NCI-H526 (cell line): ENCODE data around the gene NPLOC4.
"Not testable (repeated sequence)": the region's sequence is repeated elsewhere in the genome, so short reads cannot be mapped to it uniquely, and the experiment has no call there.

ENCODE experiments used
- DNase-seq, 2 experiments: peaks; one replicate each; lab custom pipeline; 2025; lab: John Stamatoyannopoulos, UW

NPLOC4 gene

GRCh38 chr17:81534157-81535006 is 102.5 kb downstream of the NPLOC4 start:
- DNase-seq = peak in 1 of 2 experiments; percentile 57

DNA sequence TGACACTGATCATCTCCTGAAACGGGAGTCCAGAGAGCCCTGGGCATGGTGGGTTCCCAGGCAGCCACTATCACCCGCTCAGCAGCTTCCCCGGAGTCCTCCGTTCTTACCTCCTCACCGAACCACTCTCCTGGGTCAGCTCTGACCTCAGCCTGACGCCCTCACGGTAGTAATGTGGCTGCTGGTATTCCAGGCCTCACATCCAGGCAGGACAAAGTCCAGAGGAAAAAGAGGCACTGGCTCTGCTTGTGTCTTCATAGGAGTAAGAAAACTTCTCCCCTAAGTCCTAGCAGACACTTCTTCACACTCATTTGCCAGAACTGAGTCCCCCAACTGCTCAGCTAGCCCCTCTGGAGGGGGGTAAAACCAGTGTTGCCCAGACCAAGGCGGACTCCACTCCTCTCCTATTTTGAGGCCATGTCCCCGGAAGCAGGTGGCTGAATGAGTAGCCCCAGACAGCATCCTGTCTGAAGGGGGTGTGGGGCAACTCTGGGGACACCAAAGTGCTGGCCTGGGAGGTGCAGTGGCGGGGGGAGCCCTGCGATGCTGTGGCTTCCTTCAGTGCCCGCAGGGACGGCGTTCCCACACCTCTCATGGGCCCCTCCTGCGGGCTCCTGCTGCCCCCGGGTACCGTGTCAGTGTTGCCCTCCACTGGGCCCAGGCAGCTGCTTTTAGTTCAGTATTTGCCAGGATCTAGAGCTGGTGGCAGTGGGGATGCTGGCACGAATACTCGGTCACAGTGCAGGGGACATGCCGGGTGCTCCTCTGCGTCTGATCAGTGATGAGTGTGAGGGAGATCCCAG is 103.4 kb downstream of the NPLOC4 start:
- no peak for DNase-seq

DNA sequence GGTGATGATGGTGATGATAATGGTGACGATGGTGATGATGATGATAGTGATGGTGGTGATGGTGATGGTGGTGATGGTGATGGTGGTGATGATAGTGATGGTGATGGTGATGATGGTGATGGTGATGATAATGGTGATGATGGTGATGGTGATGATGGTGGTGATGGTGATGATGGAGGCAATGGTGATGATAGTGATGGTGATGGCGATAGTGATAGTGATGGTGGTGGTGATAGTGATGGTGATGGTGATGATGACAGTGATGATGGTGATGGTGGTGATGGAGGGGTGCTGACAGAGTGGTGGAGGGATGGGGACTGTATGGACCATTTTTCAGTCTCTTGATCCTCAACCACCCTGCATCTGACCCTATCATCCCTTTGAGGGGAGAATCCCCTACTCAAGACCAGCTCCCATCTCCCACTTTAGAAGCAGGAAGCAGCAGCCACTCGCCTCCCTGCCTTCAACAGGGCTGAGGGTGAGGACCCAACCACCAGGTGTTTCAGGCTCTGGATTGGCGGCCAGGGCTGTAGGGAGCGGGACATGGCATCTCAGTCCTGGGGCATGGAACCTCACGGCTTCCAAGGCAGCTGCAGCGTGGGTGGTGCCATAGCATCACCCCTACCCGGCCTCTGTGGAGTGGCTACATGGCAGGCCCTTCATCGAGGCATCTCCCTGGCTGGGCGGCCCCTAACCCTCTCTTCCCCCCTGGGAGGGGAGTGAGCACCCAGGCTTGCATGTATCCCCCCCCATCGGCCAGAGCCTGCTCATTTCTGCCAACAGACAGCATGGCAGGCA is 104.2 kb downstream of the NPLOC4 start:
- no peak for DNase-seq

DNA sequence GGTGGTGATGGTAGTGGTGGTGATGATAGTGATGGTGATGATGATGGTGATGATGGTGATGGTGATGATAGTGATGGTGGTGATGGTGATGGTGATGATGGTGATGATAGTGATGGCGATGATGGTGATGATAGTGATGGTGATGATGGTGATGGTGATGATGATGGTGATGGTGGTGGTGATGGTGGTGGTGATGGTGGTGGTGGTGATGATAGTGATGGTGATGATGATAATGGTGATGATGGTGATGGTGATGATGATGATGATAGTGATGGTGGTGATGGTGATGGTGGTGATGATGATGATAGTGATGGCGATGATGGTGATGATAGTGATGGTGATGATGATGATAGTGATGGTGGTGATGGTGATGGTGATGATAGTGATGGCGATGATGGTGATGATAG is 104.9 kb downstream of the NPLOC4 start:
- not testable (repeated sequence) for DNase-seq

- not testable (repeated sequence) for DNase-seq
Observed at GRCh38 chr17:81531013-81531412, 105.9 kb downstream of the NPLOC4 start.

DNA sequence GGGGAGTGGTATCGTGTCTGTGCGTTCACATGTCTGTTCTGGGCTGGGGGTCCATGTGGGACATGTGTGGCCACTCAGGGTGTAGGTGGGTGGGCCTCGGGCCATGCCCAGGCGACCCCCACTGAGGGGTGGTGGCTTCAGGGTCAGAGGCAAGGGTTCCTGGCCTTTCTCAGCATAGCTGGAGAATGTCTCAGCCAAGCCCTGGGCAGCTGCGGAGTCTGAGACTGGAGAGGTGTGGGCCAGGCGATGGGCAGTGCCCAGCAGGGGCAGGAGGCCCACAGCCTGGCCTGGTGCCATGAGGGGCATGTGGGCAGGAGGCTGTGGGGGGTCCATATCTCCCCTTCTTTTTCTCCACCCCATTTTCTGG is 107.5 kb downstream of the NPLOC4 start:
- no peak for DNase-seq

DNA sequence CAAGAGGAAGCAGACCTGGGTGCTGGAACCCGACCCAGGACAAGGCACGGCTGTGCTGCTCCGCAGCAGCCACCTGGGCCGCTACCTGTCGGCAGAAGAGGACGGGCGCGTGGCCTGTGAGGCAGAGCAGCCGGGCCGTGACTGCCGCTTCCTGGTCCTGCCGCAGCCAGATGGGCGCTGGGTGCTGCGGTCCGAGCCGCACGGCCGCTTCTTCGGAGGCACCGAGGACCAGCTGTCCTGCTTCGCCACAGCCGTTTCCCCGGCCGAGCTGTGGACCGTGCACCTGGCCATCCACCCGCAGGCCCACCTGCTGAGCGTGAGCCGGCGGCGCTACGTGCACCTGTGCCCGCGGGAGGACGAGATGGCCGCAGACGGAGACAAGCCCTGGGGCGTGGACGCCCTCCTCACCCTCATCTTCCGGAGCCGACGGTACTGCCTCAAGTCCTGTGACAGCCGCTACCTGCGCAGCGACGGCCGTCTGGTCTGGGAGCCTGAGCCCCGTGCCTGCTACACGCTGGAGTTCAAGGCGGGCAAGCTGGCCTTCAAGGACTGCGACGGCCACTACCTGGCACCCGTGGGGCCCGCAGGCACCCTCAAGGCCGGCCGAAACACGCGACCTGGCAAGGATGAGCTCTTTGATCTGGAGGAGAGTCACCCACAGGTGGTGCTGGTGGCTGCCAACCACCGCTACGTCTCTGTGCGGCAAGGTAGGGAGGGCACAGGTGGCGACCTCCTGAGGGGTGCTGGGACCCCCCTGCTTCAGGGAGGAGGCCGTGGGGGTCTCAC is 108.1 kb downstream of the NPLOC4 start:
- peak in 1 of 2 experiments; percentile 75 for DNase-seq

DNA sequence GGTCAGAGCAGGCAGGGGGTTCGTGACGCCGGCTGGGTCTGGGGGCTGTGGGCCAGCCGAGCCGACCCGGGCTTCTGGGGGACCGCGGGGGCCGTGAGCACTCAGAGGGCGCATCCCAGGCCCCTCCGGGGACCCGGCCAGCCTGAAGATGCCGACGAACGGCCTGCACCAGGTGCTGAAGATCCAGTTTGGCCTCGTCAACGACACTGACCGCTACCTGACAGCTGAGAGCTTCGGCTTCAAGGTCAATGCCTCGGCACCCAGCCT is 108.6 kb downstream of the NPLOC4 start:
- DNase-seq = no peak

- no peak for DNase-seq
Observed at GRCh38 chr17:81527591-81528383, 109.1 kb downstream of the NPLOC4 start, which contains the start of gene FSCN2. FSCN2 (plus strand) TSS chr17:81528377; CDS start chr17:81528532, 155 bp downstream.

- DNase-seq = no peak
Observed at GRCh38 chr17:81526662-81527571, 110.0 kb downstream of the NPLOC4 start.

GRCh38 chr17:81524865-81525159 is 112.1 kb downstream of the NPLOC4 start:
- DNase-seq = no peak

GRCh38 chr17:81524039-81524864 is 112.7 kb downstream of the NPLOC4 start:
- DNase-seq = no peak

DNA sequence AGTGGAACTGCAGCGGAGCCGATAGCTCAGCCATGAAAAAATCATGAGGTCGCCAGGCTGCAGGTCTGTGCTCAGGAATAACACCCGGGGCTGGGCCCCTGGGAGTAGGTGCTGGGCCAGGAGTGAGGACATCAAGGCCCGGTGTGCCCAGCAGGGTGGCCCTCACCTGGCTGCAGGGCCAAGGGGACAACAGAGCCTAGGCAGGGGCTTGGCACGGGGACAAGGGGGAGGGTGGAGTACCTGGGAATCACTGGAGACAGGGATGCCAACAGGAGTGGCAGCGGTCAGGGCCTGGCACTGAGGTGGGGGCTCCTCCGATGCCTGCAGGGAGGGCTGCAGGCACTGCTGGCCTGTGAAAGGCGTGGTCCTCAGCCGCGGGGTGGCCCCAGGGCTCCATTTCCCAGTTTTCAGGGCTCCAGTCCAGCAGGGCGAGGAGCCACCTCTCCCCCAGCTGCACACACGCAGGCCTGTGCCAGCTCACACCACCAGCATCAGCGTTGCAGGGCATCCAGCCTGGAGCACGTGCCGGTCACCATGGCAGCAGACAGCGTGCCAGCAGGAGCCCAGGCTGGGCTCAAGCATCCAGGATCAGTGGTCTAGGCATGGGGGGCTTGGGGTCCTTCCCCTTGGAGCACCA is 113.4 kb downstream of the NPLOC4 start:
- no peak for DNase-seq

GRCh38 chr17:81522491-81523401 is 114.2 kb downstream of the NPLOC4 start:
- peak in 1 of 2 experiments; percentile 76 for DNase-seq

- DNase-seq = peak; percentile 75 to 79
Observed at GRCh38 chr17:81520021-81520901, 116.7 kb downstream of the NPLOC4 start.

DNA sequence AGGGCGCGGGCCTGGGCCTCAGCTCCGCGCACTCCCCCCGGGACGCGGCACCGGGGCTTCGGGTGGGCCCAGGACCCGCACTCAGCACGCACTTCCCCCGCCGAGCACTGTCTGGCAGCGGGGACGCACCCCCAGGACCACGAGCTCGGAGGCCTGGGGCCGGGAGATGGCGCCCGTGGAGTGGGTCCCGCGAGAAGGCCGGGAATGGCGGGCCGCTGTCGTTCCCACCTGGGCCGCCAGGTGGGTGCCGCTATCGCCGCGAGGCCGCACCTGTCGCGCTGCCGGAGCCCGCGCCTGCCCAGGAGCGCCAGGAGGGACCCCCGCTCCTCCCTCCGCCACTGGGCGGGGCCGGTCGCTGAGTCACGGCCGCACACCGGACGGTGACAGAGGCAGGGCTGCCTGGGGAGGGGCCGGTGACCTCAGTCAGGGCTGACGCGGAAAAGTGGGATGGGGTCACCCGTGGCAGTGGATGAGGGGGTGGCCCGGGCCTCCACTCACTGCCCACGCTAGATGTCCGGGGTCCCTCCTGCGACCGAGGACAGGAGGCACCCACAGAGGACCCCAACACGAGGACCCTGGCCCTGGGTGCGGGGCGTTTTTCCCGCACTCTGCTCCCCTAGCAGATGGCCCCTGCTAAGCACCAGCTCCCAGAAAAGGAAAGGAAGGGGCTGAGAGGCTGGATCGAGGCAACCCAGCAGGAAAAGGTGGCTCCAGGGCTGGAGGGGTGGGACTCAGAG is 117.5 kb downstream of the NPLOC4 start:
- DNase-seq = peak in 1 of 2 experiments; percentile 89
